ENCODE results near the gene RGN.

GRCh38 chrX:47093860-47094259 lies 15.6 kb downstream of the RGN start:
- TF ChIP-seq POLR2AphosphoS5 (IDR thresholded peaks at IDR 0.05; ENCODE audit: low read depth, low read length) (no peak), POLR2A (IDR thresholded peaks at IDR 0.05; ENCODE audit: low read depth, low read length) (no peak)
